Left cardiac atrium (tissue), 4 donors: Measurements from ENCODE around the gene TRIM34. TPM values are rescaled to one million over a fixed set of nuclear protein-coding genes. Genes with fewer than 3 reads are reported as not detected.
"Not testable (repeated sequence)": the region's sequence is repeated elsewhere in the genome, so short reads cannot be mapped to it uniquely, and the experiment has no call there.

Source experiments
- ATAC-seq, 2 donors: fragments of 200-7000 bp; cut with Tn5 transposase; one replicate each; pipeline ENCODE4 v1.9.1; 2020; ENCODE audit warnings: mild to moderate bottlenecking in 2 of 2, moderate library complexity in 2 of 2
- DNase-seq: peaks from one replicate; pipeline ENCODE4 v3.0.0-alpha.2; 2020
- intact Hi-C, 2 donors: fragments of 100-400 bp; cut with DNase I; formaldehyde crosslinking; loops; one replicate each; pipeline versions ENCODE4 v1.14.1 to v1.15.1; 2022 to 2023
- total RNA-seq, 2 donors: library from RNA; stranded (reverse); fragmentation: NEBNext Ultra II Directional; extraction: Animal tissue kit (Norgen Biotek cat#: 25700); gene quantifications; one replicate each; pipeline ENCODE4 v1.2.1, GENCODE V29; 2021
- donor health status: DM: no; HTN: yes; CAD: no.
- donor health status: DM: no; HTN: yes; CAD: no; lungs with severe emphysema.
- donor health status: DM: yes; HTN: yes; CAD: no.
- donor health status: Dilated cardiomyopathy.

TRIM34 gene
- total RNA-seq, 2 donors from 2014 or later = 2.3 to 3.4 TPM

DNA sequence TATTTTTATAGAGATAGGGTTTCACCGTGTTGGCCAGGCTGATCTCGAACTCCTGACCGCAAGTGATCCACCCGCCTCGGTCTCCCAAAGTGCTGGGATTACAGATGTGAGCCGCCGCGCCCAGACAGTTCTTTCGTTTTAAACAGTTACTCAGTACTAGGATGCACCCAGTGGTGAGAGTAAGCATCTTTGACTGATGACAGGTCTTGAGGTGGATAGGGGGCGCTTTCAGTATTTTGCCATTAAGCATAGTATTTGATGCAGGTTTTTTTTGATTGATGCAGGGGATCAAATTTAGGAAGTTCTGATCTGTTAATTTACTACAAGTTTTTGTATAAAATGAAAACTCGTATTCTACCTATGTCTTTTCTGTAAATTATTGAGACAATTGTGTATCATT lies 13.2 kb upstream of the TRIM34 start:
- intact Hi-C loops = no loop called here
- ATAC-seq (no peak), DNase-seq (no peak)

- DNase-seq (no peak), ATAC-seq (no peak)
- intact Hi-C loops = no loop called here
These were observed 6.0 kb upstream of the TRIM34 start for GRCh38 chr11:5618807-5619206.

DNA sequence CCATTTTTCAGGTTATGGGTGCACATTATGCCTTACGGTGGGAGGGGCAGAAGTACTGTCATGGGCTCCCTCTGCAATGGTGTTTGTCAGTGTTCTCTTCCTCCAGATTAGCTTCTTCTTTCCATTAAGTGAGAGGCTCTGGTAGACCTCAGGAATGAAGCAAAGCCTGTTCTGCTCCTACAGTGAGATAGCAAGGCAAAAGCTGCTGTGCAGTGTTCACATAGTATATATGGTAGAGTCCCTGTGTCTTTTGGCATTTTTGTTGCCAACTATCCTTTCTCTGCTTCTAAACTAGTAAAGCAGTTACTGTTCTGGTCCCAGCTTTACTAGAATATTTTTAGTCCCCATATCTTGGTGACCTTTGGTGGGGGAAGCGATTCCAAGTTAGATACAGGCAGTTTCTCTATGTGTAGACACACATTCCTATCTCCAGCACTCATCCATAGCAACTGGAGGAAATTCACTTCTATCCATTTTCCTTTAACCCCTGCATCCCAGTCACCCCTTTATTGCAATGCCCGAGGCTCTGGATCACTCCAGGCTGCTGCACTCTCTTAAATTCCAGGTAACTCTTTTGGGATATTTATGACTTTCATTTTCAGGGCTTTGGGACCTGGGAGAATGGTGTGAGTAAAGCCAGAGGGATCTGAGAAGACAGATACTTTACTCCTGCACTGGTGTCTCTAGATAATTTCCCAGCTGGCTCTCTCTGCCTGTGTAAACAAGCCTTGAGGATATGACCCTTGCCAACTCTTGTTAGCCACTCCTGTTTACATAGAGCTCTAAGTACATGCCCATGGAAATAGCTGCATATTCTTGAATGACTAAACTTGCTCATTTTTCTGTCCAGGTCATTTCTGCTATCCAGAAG lies 3.9 kb upstream of the TRIM34 start:
- ATAC-seq (peak in 1 of 2 donors; percentile 60), DNase-seq (no peak)
- intact Hi-C loops = no loop called here

DNA sequence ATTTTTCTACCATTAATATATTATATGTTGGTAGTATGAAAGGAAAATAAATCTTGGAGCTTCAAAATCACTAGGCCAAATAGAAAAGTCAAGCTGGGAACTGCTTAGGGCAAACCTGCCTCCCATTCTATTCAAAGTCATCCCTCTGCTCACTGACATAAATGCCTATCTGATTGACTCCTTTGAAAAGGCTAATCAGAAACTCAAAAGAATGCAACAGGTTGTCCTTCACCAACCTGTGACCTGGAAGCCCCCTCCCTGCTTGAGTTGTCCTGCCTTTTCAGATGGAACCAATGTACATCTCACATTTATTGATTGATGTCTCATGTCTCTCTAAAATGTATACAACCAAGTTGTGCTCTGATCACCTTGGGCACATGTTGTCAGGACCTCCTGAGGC lies 3.2 kb upstream of the TRIM34 start:
- no peak for ATAC-seq
- intact Hi-C loops = no loop called here
- no peak for DNase-seq

- ATAC-seq (no peak), DNase-seq (no peak)
- intact Hi-C loops = no loop called here
These were observed 2.0 kb upstream of the TRIM34 start for GRCh38 chr11:5622802-5623201.

DNA sequence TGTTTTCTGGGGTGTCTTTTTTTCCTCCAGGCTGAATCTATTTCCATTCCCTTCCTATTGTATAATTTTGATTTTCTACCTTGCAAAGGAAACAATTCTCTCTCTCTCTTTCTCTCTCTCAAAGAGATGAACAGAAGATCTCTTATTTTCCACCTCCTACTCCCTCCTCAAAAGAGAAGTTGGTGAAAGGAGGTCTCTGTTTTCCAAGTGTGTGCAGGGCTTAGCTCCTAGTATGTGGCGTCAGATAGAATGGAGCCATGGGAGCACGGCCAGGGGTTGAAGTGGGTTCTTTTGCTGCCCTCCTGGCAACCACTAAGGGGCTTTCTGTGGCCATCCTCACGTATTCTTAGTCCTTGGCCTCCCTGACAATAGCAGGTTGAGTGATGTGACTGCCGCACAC lies 480 bp downstream of the TRIM34 start:
- intact Hi-C loops = no loop called here
- ATAC-seq (peak in 1 of 2 donors; percentile 11), DNase-seq (no peak)

DNA sequence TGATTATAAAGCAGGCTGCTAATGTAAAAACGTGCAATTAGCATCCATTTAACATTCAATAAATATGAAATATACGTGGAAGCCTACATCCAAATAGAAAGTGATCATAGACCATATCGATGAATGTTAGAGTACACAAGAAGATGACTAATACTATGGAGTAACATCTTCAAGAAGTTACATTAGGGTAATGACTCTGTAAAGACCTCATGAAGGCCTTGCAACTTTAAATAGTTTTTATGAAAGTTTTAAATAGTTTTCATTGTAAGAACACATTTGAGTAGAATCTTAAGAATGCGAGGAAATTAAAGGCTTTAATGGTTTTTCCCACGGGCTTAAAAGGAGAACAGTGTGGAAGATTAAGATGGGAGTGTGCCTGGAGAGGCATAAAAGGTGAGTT lies 1.4 kb downstream of the TRIM34 start:
- ATAC-seq (no peak), DNase-seq (no peak)
- intact Hi-C loops = no loop called here

DNA sequence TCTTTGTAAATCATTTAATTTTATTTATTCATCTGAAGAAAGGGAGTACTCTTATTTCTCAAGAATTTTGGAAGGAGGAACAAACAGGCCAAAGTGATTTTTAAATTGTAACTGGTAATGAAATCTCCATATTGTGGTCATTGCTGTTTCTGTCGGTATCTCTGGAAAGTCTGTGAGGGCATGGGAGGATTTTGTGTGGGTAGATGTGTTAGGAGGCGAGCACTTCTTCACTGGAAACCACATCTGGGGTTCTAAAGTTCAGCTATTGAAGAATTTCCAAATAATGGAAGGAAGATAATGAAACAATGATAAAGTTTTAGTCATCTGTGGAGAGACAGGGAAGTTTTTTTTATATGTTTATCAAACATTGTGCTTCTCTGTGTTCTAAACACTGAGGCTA lies 6.6 kb downstream of the TRIM34 start:
- ATAC-seq = no peak
- intact Hi-C loops = no loop called here
- DNase-seq = no peak

DNA sequence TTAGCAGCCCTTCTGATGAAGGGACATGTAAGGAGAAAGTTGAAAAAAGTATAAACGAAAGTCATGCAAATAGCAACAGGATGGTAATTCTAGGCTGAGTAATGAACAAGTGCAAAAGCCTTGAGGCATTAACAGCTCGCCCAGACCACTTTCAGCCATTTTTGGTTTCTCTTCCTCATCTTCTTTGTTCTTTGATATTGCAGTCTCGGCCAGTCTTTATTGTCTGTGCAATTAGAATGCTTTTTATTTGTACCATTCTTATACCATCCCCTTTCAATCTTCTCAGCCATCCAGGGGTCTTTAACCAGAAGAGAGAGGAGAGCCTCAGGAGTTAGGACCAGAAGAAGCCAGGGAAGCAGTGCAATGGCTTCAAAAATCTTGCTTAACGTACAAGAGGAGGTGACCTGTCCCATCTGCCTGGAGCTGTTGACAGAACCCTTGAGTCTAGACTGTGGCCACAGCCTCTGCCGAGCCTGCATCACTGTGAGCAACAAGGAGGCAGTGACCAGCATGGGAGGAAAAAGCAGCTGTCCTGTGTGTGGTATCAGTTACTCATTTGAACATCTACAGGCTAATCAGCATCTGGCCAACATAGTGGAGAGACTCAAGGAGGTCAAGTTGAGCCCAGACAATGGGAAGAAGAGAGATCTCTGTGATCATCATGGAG lies 7.3 kb downstream of the TRIM34 start:
- no peak for DNase-seq
- no peak for ATAC-seq

DNA sequence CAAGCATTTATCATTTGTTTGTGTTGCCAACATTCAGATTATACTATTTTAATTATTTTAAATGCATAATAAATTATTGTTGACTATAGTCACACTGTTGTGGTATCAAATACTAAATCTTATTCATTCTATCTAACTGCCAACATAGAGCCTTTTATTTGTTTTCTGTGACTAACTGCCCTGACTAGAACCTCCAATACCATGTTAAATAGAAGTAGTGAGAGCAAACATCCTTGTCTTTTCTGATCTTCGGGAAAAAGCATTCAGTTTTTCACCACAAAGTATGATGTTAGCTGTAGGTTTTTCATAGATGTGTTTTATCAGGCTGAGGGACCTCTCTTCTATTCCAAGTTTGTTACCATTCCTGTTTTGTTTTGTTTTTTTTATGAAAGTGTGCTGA lies 15.2 kb downstream of the TRIM34 start:
- no peak for DNase-seq
- ATAC-seq = no peak
- intact Hi-C loops = no loop called here

More for the DNA sequence above, 7.3 kb downstream of the TRIM34 start:
- intact Hi-C loops = no loop called here

DNA sequence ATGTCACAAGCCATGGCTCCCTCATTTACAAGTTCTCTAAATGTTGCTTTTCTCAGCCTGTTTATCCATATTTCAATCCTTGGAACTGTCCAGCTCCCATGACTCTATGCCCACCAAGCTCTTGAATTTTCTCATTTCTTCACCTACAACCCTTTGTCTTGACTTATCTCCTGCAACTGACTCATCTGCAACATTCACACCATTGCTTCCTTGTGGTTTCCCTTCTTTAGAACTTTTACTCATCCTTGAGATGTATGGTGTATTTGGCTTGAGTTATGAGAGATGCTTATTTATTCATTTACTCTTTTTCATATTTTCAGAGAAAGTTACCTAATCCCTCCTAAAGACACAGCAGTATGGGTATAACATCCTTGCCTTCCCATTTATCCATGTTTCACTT lies 18.8 kb downstream of the TRIM34 start:
- intact Hi-C loops = no loop called here
- DNase-seq = no peak
- ATAC-seq = no peak

GRCh38 chr11:5646139-5646538 lies 21.3 kb downstream of the TRIM34 start:
- ATAC-seq (no peak), DNase-seq (no peak)
- intact Hi-C loops = no loop called here

DNA sequence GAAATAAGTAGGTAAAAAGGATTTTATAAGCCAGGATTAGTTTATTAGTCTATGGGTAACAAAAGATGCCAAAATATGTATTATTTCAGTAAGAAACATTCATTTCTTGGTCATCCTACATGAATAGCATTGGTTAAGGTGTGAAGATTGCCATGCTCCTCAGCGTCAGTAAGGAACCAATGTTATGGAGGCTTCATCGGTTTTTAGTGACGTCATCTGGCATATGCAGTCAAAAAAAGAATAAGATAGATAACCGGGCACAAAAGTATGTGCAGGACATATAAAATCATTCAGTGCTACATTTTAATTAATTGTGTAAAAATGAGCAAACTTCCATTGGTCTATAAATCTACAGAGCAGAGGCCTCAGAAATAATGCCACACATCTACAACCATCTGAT lies 30.7 kb downstream of the TRIM34 start:
- intact Hi-C loops = no loop called here
- ATAC-seq (no peak), DNase-seq (no peak)

- intact Hi-C loops, ATAC-seq, DNase-seq: not testable (repeated sequence)
These were observed 32.2 kb downstream of the TRIM34 start for GRCh38 chr11:5656956-5657355.

GRCh38 chr11:5658318-5658717 lies 33.5 kb downstream of the TRIM34 start:
- intact Hi-C loops = no loop called here
- ATAC-seq (no peak), DNase-seq (no peak)

- ATAC-seq (no peak), DNase-seq (no peak)
- intact Hi-C loops = no loop called here
These were observed 38.7 kb downstream of the TRIM34 start for GRCh38 chr11:5663511-5663910.

- ATAC-seq (no peak), DNase-seq (no peak)
- intact Hi-C loops = no loop called here
These were observed 40.3 kb downstream of the TRIM34 start for GRCh38 chr11:5665051-5665570.

GRCh38 chr11:5665746-5666401 lies 41.1 kb downstream of the TRIM34 start:
- intact Hi-C loops = no loop called here
- no peak for DNase-seq
- ATAC-seq = no peak

DNA sequence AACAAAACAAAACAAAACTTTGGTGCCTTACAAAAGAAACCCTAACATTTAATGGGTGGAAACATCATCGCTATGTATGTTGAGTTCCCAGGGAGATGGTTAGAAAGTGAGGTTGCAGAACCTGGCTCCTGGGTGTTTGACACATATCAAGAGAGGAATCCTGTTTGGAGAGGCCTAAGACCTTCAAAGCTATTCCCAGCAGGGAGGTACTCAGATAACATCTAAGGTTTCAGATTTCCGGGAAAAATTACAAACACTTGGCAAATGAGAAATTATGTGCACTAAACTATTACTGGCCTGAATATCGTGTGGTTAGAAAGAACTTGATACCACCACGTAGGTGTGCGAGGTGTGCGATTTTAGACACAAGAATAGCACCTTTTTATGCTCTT lies 41.6 kb downstream of the TRIM34 start:
- ATAC-seq (no peak), DNase-seq (no peak)
- intact Hi-C loops = no loop called here

GRCh38 chr11:5671831-5672230 lies 47.0 kb downstream of the TRIM34 start:
- DNase-seq (no peak), ATAC-seq (no peak)
- intact Hi-C loops = no loop called here
